ENCODE measurements around the gene ZBTB49.
"Not testable (repeated sequence)": the region's sequence is repeated elsewhere in the genome, so short reads cannot be mapped to it uniquely, and the experiment has no call there.

Gene ZBTB49

GRCh38 chr4:4339504-4340085 lies 49.5 kb downstream of the ZBTB49 start:
- DNase-seq (ENCODE audit: low read depth): no peak
- no peak for TF ChIP-seq CTCF (IDR thresholded peaks at IDR 0.05; ENCODE audit: control insufficient read depth, extremely low read depth, insufficient read depth)
- no peak overlapping the region for H3K4me3 ChIP-seq (ENCODE audit: low read depth, low read length)

- DNase-seq (ENCODE audit: low read depth): no peak
- TF ChIP-seq CTCF (IDR thresholded peaks at IDR 0.05; ENCODE audit: control insufficient read depth, extremely low read depth, insufficient read depth): no peak
- H3K4me3 ChIP-seq (ENCODE audit: low read depth, low read length): no peak overlapping the region
Observed at GRCh38 chr4:4341861-4342650, 52.0 kb downstream of the ZBTB49 start.

GRCh38 chr4:4343038-4343437 lies 53.0 kb downstream of the ZBTB49 start:
- no peak overlapping the region for H3K4me3 ChIP-seq (ENCODE audit: low read depth, low read length)
- DNase-seq (ENCODE audit: low read depth): no peak
- TF ChIP-seq CTCF (IDR thresholded peaks at IDR 0.05; ENCODE audit: control insufficient read depth, extremely low read depth, insufficient read depth): no peak

GRCh38 chr4:4344915-4345527 lies 55.0 kb downstream of the ZBTB49 start:
- H3K4me3 ChIP-seq (ENCODE audit: low read depth, low read length): no peak overlapping the region
- TF ChIP-seq CTCF (IDR thresholded peaks at IDR 0.05; ENCODE audit: control insufficient read depth, extremely low read depth, insufficient read depth): no peak
- DNase-seq (ENCODE audit: low read depth): no peak

GRCh38 chr4:4347585-4347984 lies 57.5 kb downstream of the ZBTB49 start:
- no peak for DNase-seq (ENCODE audit: low read depth)
- TF ChIP-seq CTCF (IDR thresholded peaks at IDR 0.05; ENCODE audit: control insufficient read depth, extremely low read depth, insufficient read depth): no peak
- no peak overlapping the region for H3K4me3 ChIP-seq (ENCODE audit: low read depth, low read length)

GRCh38 chr4:4348585-4348984 lies 58.5 kb downstream of the ZBTB49 start:
- not testable (repeated sequence) for H3K4me3 ChIP-seq (ENCODE audit: low read depth, low read length); DNase-seq (ENCODE audit: low read depth)

- H3K4me3 ChIP-seq (ENCODE audit: low read depth, low read length): no peak overlapping the region
- TF ChIP-seq CTCF (IDR thresholded peaks at IDR 0.05; ENCODE audit: control insufficient read depth, extremely low read depth, insufficient read depth): no peak
- DNase-seq (ENCODE audit: low read depth): no peak
Observed at GRCh38 chr4:4349867-4350266, 59.8 kb downstream of the ZBTB49 start.
